MG63 (cell line): Measurements from ENCODE around the gene TSHZ3. TPM values are rescaled to one million over a fixed set of nuclear protein-coding genes. Genes with fewer than 3 reads are reported as not detected.

Experiments
- DNase-seq: peaks from one replicate; pipeline ENCODE4 v3.0.0-alpha.2; 2020
- H3K27me3 ChIP-seq: fragments of 250-450 bp; sonication (Bioruptor Pico); 2 replicates; pipeline ENCODE4 v1.5.1; 2020; ENCODE audit warnings: mild to moderate bottlenecking, moderate library complexity
- H3K36me3 ChIP-seq: fragments of 250-450 bp; sonication (Bioruptor Pico); 2 replicates; pipeline ENCODE4 v1.5.1; 2020; ENCODE audit warnings: mild to moderate bottlenecking, moderate library complexity
- H3K4me3 ChIP-seq: fragments of 250-450 bp; sonication (Bioruptor Pico); 2 replicates; pipeline ENCODE4 v1.5.1; 2020; ENCODE audit warnings: mild to moderate bottlenecking, moderate library complexity
- H3K9me3 ChIP-seq: fragments of 250-450 bp; sonication (Bioruptor Pico); 2 replicates; pipeline ENCODE4 v1.5.1; 2020; ENCODE audit warnings: mild to moderate bottlenecking, moderate library complexity
- total RNA-seq: library from RNA; depleted of rRNA; stranded (reverse); fragments of >200 nt; shearing (Covaris generic); gene quantifications from 2 replicates; pipeline ENCODE4 v1.2.3, GENCODE V29; 2014; ENCODE audit warnings: low replicate concordance

TSHZ3 gene
- total RNA-seq, 1 experiment from 2014 or later, result 2.6 TPM

- Histone ChIP-seq H3K27me3 (no peaks in the 10 kb centered on the region), H3K9me3 (no peaks in the 10 kb centered on the region), H3K36me3 (peaks cover 23% of the 10 kb centered on the region), H3K4me3 (peak overlapping the region; percentile 98)
- DNase-seq, result no peak
Observed at GRCh38 chr19:31347354-31347753, 1.9 kb downstream of the TSHZ3 start.

GRCh38 chr19:31346184-31347059, 2.8 kb downstream of the TSHZ3 start:
- H3K36me3 ChIP-seq, result peaks cover 23% of the 10 kb centered on the region
- no peak for DNase-seq
- H3K4me3 ChIP-seq, result no peak overlapping the region
- no peaks in the 10 kb centered on the region for H3K27me3 ChIP-seq
- no peaks in the 10 kb centered on the region for H3K9me3 ChIP-seq

- Histone ChIP-seq H3K9me3 (no peaks in the 10 kb centered on the region), H3K27me3 (no peaks in the 10 kb centered on the region), H3K36me3 (peaks cover 23% of the 10 kb centered on the region), H3K4me3 (no peak overlapping the region)
- peak; percentile 17 for DNase-seq
Observed at GRCh38 chr19:31344403-31344802, 4.8 kb downstream of the TSHZ3 start.

GRCh38 chr19:31342926-31343325, 6.3 kb downstream of the TSHZ3 start:
- Histone ChIP-seq H3K27me3 (no peaks in the 10 kb centered on the region), H3K9me3 (no peaks in the 10 kb centered on the region), H3K36me3 (peaks cover 23% of the 10 kb centered on the region), H3K4me3 (no peak overlapping the region)
- no peak for DNase-seq

- peaks cover 24% of the 10 kb centered on the region for H3K36me3 ChIP-seq
- no peaks in the 10 kb centered on the region for H3K9me3 ChIP-seq
- no peak overlapping the region for H3K4me3 ChIP-seq
- no peaks in the 10 kb centered on the region for H3K27me3 ChIP-seq
- DNase-seq, result no peak
Observed at GRCh38 chr19:31340042-31341025, 8.9 kb downstream of the TSHZ3 start.

- H3K36me3 ChIP-seq, result peaks cover 14% of the 10 kb centered on the region
Observed at GRCh38 chr19:31339411-31339810, 9.8 kb downstream of the TSHZ3 start.

GRCh38 chr19:31338069-31338776, 11.0 kb downstream of the TSHZ3 start:
- H3K9me3 ChIP-seq, result no peaks in the 10 kb centered on the region
- peaks cover 10% of the 10 kb centered on the region for H3K36me3 ChIP-seq
- H3K27me3 ChIP-seq, result no peaks in the 10 kb centered on the region
- H3K4me3 ChIP-seq, result no peak overlapping the region
- DNase-seq, result peak; percentile 31

More at GRCh38 chr19:31339411-31339810, 9.8 kb downstream of the TSHZ3 start:
- DNase-seq, result no peak
- H3K4me3 ChIP-seq, result no peak overlapping the region
- H3K9me3 ChIP-seq, result no peaks in the 10 kb centered on the region
- H3K27me3 ChIP-seq, result no peaks in the 10 kb centered on the region

GRCh38 chr19:31337008-31337914, 12.0 kb downstream of the TSHZ3 start:
- H3K9me3 ChIP-seq, result no peaks in the 10 kb centered on the region
- H3K36me3 ChIP-seq, result peaks cover 4% of the 10 kb centered on the region
- DNase-seq, result no peak
- no peak overlapping the region for H3K4me3 ChIP-seq
- no peaks in the 10 kb centered on the region for H3K27me3 ChIP-seq

- Histone ChIP-seq H3K9me3 (no peaks in the 10 kb centered on the region), H3K4me3 (no peak overlapping the region), H3K27me3 (no peaks in the 10 kb centered on the region), H3K36me3 (peaks cover 7% of the 10 kb centered on the region)
- DNase-seq, result no peak
Observed at GRCh38 chr19:31335716-31336115, 13.5 kb downstream of the TSHZ3 start.

GRCh38 chr19:31334849-31335624, 14.2 kb downstream of the TSHZ3 start:
- H3K36me3 ChIP-seq, result peaks cover 7% of the 10 kb centered on the region
- H3K27me3 ChIP-seq, result no peaks in the 10 kb centered on the region
- no peak for DNase-seq
- H3K9me3 ChIP-seq, result no peaks in the 10 kb centered on the region
- H3K4me3 ChIP-seq, result no peak overlapping the region

- H3K4me3 ChIP-seq, result no peak overlapping the region
- DNase-seq, result no peak
- H3K27me3 ChIP-seq, result no peaks in the 10 kb centered on the region
- peaks cover 7% of the 10 kb centered on the region for H3K36me3 ChIP-seq
- no peaks in the 10 kb centered on the region for H3K9me3 ChIP-seq
Observed at GRCh38 chr19:31334101-31334848, 15.0 kb downstream of the TSHZ3 start.

GRCh38 chr19:31332096-31332495, 17.1 kb downstream of the TSHZ3 start:
- Histone ChIP-seq H3K27me3 (no peaks in the 10 kb centered on the region), H3K4me3 (no peak overlapping the region)
- peak; percentile 35 for DNase-seq

GRCh38 chr19:31331536-31331935, 17.7 kb downstream of the TSHZ3 start:
- Histone ChIP-seq H3K4me3 (no peak overlapping the region), H3K36me3 (peaks cover 12% of the 10 kb centered on the region), H3K27me3 (no peaks in the 10 kb centered on the region), H3K9me3 (no peaks in the 10 kb centered on the region)
- DNase-seq, result no peak

More at GRCh38 chr19:31332096-31332495, 17.1 kb downstream of the TSHZ3 start:
- Histone ChIP-seq H3K9me3 (no peaks in the 10 kb centered on the region), H3K36me3 (peaks cover 12% of the 10 kb centered on the region)

- Histone ChIP-seq H3K27me3 (no peaks in the 10 kb centered on the region), H3K4me3 (no peak overlapping the region), H3K36me3 (peaks cover 8% of the 10 kb centered on the region), H3K9me3 (no peaks in the 10 kb centered on the region)
- no peak for DNase-seq
Observed at GRCh38 chr19:31330761-31331160, 18.5 kb downstream of the TSHZ3 start.
